ENCODE results near the gene ARHGAP26. TPM values are rescaled to one million over a fixed set of nuclear protein-coding genes. Genes with fewer than 3 reads are reported as not detected.

The ARHGAP26 gene
- total RNA-seq, 1 donor from 2014 or later, result 71.6 TPM

GRCh38 chr5:142881784-142882126 lies 111.6 kb downstream of the ARHGAP26 start:
- no peak for ATAC-seq
- DNase-seq (ENCODE audit: low spot score), result no peak
- intact Hi-C loops (cut with DNase I), result loop anchor here (5.0 kb wide), 1 partner anchor 164 kb away; no protein-coding TSS in a partner anchor

DNA sequence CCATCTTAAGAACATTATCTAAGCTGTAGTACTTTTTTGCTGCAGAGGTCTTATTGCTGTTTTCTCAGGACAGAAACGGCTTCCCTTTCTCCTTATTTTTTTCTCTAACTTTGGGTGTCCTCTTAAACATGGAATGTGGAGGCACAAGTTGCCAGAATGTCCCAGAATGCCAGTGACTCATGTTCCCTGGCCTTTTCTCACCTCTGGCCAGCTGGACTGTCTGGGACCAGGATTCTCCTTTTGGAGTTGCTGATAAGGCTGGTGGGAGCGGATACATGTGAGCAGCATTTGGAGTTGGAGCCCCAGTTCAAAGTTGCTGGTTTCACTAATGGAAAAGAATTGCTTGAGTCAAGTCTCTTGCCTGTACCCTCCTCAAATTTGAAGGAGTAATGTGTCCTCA lies 112.8 kb downstream of the ARHGAP26 start:
- intact Hi-C loops (cut with DNase I), result loop anchor here (5.0 kb wide), 1 partner anchor 166 kb away; no protein-coding TSS in a partner anchor
- ATAC-seq (no peak), DNase-seq (ENCODE audit: low spot score) (no peak)

- no peak for DNase-seq (ENCODE audit: low spot score)
- intact Hi-C loops (cut with DNase I), result loop anchor here (5.0 kb wide), 1 partner anchor 166 kb away; no protein-coding TSS in a partner anchor
- no peak for ATAC-seq
Observed at GRCh38 chr5:142883438-142883837, 113.3 kb downstream of the ARHGAP26 start.

DNA sequence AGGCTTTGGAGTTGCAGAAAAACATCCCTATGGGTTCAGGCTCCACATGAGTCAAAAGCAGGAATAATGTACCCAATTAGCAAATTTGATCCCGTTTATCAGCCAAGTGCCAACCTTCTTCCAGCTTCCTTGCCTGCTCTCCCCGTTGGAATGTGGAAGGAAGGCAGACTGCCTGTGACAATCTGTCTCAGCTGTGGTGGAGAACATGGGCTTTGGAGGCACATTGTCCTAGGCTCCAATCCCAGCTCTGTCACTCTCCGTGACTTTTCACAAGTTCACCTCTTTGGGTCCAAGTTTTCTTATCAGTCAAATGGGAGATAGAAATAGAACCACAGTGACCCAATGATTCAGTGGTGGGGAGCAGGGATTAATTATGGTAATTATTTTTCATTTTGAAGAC lies 113.9 kb downstream of the ARHGAP26 start:
- DNase-seq (ENCODE audit: low spot score) (no peak), ATAC-seq (no peak)
- intact Hi-C loops (cut with DNase I), result loop anchor here (5.0 kb wide), 1 partner anchor 167 kb away; no protein-coding TSS in a partner anchor

DNA sequence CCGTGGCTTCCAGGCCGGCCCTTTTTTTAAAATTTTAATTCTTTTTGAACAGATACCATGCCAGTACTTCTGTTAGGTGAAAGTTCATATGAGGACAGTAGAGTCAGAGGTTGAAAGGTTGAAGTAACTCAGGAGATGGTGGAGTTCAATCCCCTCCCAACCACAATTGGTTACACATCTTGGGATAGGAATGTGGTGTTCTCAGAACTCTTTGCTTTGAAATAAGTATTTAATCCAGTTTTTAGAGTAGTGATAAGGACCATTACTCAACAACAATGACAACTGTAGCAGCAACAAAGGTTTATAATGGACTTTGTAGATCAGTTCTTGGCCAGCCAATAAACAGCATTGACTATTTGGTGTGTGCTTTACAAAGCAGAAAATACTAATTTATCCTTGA lies 116.0 kb downstream of the ARHGAP26 start:
- ATAC-seq (no peak), DNase-seq (ENCODE audit: low spot score) (no peak)
- intact Hi-C loops (cut with DNase I), result no loop called here

DNA sequence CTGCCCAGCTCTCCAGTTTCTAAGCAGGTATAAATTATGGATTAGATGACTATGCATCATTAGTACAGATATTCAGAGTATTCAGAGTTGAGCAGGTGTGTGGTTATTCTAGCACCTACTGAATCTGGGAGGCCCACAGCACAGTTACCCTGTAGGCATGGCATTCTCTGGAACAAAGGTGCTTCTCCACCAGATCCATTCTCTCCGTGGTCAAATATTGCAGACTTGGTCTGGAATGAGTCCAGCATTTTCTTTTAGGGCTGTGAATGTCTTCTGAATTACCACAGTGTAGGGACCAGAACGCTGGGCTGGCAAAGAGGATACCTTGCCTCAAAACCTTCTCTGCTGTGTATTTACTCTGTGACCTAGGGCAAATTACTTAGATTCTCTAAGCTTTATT lies 116.8 kb downstream of the ARHGAP26 start:
- DNase-seq (ENCODE audit: low spot score), result no peak
- intact Hi-C loops (cut with DNase I), result no loop called here
- no peak for ATAC-seq

DNA sequence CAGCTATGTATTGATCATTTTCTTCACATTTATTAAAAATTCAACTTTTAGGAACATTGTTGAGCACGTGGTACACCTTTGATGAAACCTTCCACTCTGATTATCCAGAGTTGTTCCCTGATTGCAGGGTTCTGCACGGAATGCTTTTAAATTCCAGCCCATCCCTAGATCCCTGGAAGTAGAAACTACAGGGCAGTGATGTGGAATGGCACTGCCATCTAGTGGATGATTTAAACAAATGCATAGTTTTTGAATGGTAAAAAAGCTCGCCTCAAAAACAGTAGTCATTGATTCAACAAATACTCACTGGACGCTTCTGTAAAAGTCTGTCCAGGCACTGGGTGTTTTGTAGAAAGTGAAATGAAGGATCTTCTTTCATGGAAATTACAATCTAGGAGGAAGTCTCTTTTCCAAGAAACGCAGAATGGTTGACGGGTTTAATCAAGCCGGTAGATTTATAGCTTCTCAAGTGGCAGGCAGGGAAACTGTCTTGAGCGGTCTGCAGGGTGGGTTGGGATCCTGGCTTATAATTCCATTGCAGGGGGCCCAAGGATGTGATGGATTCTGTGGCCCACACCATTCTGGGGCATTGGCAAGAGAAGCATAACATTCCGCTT lies 118.4 kb downstream of the ARHGAP26 start:
- ATAC-seq (peak; percentile 84), DNase-seq (ENCODE audit: low spot score) (no peak)
- intact Hi-C loops (cut with DNase I), result no loop called here

DNA sequence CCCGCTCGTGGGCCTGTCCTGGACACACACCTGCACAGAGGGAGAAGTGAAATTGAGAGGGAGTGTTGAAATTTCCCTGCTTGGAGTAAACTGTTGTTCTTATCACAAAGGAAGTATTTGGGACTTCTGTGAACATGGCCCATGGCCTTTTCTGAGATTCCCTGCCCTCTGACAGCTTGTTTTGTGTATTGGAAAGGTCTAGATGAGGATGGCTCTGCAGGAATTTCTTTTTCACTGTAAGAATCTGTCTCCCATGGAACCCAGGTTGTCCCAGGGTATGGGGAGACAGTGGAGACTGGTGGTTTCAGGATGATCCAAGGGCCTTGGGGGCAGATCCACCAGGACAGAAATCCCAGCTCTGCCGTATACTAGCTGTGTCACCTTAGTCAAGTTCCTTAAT lies 121.8 kb downstream of the ARHGAP26 start:
- ATAC-seq (no peak), DNase-seq (ENCODE audit: low spot score) (no peak)
- intact Hi-C loops (cut with DNase I), result no loop called here

DNA sequence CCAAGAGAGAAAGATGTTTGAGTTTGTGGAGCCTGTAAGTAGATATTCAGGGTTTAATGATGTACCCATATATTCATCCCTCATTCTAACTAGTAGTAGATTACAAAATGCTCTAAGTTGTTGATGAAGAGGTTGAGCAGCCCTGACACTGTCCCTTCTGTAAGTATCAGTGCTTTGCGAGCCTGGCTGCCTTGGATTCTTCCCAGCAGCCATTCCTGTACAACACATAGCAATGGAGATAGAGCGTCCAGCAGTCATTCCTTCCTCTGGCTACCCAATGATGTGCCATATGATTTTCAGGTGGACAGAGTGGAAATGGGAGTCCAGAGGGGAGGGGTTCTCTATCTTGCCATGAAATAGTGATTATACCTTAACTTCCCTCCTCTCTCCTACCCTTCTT lies 124.1 kb downstream of the ARHGAP26 start:
- DNase-seq (ENCODE audit: low spot score) (no peak), ATAC-seq (no peak)
- intact Hi-C loops (cut with DNase I), result no loop called here

DNA sequence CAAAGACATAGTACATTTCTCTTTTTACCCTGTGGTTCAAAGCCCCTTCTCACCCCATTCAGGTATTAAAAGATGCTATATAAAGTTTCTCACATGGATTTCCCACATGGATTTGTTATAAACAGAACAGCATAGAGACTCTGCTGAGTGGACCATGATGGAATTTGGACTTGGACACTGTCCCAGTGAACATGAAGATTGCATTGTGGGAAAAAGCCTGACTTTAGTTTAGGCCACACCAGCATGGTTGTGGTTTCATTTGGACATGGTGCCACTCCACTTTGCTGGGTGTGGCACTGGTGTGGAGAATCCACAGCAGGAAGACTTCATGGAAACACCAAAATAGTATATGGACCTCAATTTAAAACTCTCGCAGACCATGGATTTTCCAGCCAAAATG lies 124.6 kb downstream of the ARHGAP26 start:
- ATAC-seq (peak; percentile 41), DNase-seq (ENCODE audit: low spot score) (no peak)
- intact Hi-C loops (cut with DNase I), result no loop called here

DNA sequence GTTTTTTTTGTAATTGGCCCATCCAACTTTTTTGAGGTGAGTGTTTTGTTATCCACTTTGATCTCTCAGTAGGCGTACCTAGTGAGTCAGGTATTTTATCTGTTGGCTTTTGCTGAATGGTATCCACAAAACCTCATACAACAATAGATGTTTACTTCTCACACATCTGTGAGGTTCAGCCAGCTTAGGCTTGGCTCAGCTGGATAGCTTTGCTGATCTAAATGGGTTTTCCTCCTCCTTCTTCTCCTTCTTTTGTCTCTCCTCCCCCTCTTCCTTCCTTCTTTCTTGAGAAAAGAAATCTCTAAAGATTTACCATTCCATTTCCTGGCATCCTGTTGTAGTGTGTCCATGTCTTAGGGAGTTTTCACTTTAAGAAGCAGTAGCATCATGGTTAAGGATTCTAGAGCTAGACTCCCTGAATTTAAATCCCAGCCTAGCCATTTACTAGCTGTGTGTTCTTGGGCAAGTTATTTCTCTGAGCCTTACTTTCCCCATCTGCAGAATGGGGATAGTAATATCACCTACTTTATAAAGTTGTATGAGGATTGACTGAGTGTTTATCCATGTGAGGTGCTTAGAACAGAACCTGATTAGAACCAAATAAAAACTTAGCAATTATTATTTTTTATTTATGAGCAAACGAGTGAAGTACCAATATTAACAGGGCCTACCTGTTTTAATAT lies 126.3 kb downstream of the ARHGAP26 start:
- ATAC-seq (no peak), DNase-seq (ENCODE audit: low spot score) (no peak)
- intact Hi-C loops (cut with DNase I), result no loop called here

DNA sequence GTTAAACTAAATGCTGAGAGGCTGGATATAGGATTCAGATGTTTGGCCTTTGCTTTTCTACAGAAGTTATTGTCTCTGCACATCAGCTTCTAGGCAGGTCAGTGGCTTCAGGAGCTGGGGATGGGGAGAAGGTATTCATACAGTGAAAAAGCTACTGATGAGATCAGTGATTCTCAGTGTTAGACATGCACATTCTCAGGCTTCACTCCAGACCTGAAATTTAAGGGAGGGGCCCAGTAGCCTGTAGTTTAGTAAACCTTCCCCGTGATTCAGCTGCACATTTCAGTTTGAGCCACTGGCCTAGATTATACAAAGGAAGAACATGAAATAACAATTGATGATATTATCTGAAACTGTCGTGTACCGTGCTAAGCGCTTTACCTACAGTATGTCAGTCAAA lies 127.2 kb downstream of the ARHGAP26 start:
- ATAC-seq, result no peak
- intact Hi-C loops (cut with DNase I), result no loop called here

GRCh38 chr5:142900927-142901326 lies 130.8 kb downstream of the ARHGAP26 start:
- ATAC-seq (no peak), DNase-seq (ENCODE audit: low spot score) (no peak)
- intact Hi-C loops (cut with DNase I), result no loop called here

More for the DNA sequence above, 127.2 kb downstream of the ARHGAP26 start:
- DNase-seq (ENCODE audit: low spot score), result no peak

DNA sequence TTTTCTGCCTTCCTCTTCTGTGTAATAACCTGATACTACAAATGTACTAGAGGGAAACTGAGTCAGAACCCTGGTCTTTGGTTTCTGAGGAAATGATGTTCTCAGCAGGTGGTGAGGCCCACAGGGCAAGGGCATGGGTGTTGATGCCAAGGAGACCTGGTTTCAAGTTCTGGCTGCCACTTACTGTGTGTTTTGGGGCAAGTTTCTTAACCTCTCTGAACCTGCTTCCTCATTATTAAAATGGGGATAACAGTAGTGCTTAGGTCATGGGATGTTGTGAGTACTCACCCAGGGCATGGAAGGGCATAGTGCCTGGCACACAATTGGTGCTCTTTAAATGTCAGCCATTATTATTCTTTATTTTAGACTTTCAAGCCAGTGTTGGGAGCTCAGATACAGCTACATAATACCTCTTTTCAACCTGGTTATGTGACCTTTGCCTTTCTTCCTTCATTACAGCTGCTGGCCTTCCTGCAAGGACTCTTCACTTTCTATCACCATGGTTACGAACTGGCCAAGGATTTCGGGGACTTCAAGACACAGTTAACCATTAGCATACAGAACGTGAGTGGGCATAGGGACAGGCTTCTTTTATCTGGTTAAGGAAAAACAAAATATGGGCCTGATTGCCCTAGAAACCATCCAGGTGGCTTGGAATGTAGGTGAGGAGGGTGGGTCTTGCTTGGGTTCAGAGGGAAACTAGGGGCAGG lies 131.5 kb downstream of the ARHGAP26 start:
- ATAC-seq, result no peak
- intact Hi-C loops (cut with DNase I), result no loop called here
- no peak for DNase-seq (ENCODE audit: low spot score)

DNA sequence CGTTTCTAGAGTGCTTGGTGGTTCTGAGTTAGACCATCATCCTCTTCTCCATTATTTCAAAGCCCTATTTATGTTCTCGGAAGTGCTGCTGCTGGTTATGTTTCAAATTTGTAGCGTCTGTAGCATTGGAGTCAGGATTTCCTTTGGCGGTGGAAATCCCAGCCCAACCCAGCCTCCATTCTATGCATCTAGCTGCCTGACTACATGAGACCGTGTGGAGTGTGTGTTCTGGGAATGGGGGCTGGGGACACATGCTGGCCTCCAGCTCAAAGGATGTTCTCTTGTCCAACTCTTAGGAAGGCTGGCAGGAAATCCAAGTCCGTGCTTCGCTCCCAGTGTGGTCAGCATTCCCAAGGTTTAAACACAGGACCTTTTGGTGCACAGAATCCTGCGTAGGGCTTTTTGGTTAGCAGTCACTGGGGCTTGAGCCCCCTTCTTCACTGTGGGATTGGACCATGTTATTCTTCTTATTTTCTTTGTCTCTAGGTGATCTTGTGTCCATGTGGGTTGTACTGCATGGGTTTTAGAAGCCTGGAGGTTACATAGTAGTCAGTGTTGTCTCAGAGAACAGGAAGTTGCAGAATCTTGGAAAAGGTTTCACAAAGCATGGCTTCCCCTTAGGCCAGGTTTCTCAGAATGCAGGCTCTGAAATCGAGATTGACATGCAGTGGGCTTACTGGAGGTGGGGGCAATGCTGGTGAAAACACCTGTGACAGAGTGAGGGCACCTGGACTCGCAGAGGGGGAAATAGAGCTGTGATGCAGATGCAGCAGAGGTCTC lies 132.2 kb downstream of the ARHGAP26 start:
- ATAC-seq (no peak), DNase-seq (ENCODE audit: low spot score) (no peak)
- intact Hi-C loops (cut with DNase I), result no loop called here

DNA sequence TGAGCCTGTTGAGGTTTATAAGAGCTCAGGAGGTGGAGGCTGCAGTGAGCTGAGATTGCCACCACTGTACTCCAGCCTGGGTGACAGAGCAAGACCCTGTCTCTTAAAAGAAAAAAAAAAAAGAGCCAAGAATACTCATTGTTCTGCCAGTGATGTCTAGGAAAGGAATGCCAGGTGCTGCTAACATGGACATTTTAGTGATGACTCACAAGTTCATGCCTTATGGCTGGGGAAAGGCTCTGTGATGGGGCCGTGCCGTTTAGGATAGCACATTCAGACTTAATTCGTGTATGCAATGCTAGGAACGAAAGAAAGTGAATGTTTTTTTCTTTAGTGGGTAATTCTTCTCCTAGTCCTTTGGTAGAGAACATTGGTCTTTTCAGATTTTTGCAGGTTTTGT lies 134.2 kb downstream of the ARHGAP26 start:
- no peak for DNase-seq (ENCODE audit: low spot score)
- intact Hi-C loops (cut with DNase I), result no loop called here
- ATAC-seq, result no peak

- intact Hi-C loops (cut with DNase I), result no loop called here
- no peak for DNase-seq (ENCODE audit: low spot score)
- ATAC-seq, result no peak
Observed at GRCh38 chr5:142905348-142905747, 135.2 kb downstream of the ARHGAP26 start.

DNA sequence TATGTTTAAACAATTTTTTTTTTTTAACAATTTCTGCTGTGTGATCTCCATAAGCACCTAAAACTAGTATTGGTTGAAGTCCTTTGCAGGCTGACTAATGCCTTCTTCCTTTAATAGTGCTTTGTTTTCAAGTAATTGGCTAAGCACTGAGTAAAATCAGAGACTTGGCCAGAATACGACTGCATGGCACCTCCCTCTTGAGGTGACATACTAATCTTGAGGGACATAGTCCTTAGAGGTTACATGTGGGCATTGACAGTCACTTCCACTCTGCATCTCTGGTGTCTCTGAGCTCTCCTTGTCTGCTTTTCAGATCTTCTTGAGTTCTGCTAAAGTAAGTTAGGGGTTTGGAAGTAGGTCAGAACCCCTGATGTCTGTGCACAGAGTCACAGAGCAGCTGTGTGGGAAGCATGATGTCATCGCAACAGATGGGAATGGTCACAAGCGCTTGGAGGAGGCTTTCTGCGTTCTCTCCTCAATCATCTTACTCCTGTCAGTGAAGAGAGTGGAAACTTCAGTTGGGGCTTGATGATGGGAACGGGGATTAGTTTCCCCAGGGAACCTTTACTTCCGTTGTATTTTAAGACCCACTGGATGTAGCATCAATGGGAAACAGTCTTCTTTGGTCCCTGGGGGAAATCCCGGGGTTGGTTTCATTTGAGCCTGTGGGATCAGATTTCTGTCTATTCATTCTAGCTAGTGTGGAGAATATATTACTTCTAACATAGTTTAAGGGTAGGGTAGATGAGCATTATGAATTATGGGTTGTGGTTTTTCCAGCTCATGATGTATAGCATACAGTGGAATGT lies 136.9 kb downstream of the ARHGAP26 start:
- ATAC-seq (peak; percentile 89), DNase-seq (ENCODE audit: low spot score) (no peak)
- intact Hi-C loops (cut with DNase I), result no loop called here

DNA sequence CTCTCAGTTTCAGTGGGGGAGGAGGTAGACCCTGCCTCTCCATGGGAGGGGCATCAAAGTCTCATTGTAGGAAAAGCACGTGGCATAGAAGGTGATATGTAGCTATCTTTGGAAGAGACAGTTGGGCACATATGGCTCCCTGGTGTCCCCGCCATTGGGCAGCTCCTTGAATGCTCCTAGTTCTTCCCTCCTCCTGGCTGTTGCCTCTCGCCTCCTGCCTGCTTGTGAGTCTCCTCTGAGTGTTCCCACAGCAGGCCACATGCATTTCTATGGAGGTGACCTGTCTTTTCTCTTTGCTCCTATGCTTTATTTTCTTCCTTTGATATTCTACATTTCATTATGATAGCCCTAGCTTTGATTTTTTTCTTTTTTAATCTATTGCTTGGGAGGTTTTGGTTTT lies 138.5 kb downstream of the ARHGAP26 start:
- ATAC-seq (no peak), DNase-seq (ENCODE audit: low spot score) (no peak)
- intact Hi-C loops (cut with DNase I), result no loop called here
